Smooth muscle cell (in vitro differentiated cells): ENCODE data around the gene AMPD2. TPM values are rescaled to one million over a fixed set of nuclear protein-coding genes. Genes with fewer than 3 reads are reported as not detected.

Experiments used
- DNase-seq: peaks from one replicate; lab custom pipeline; 2025; ENCODE audit not compliant: unreplicated experiment; lab: John Stamatoyannopoulos, UW
- H2AFZ ChIP-seq: fragments of 200-600 bp; sonication (generic); 2 replicates; pipeline ENCODE4 v1.6.0; 2016; ENCODE audit warnings: antibody characterized with exemption, low read depth, mild to moderate bottlenecking
- H3F3A ChIP-seq: fragments of 200-600 bp; sonication (generic); 2 replicates; pipeline ENCODE4 v1.6.0; 2017; ENCODE audit warnings: antibody characterized with exemption, low read depth
- H3K27ac ChIP-seq: fragments of 200-600 bp; sonication (generic); 2 replicates; pipeline ENCODE4 v1.5.1; 2016; ENCODE audit warnings: low read depth, mild to moderate bottlenecking
- H3K27me3 ChIP-seq: fragments of 200-600 bp; sonication (generic); 2 replicates; pipeline ENCODE4 v1.6.1; 2016; ENCODE audit warnings: low read depth, mild to moderate bottlenecking
- H3K36me3 ChIP-seq: fragments of 200-600 bp; sonication (generic); 2 replicates; pipeline ENCODE4 v1.5.1; 2016; ENCODE audit warnings: low read depth
- H3K4me1 ChIP-seq: fragments of 200-600 bp; sonication (generic); 2 replicates; pipeline ENCODE4 v1.5.1; 2016; ENCODE audit warnings: low read depth
- H3K4me2 ChIP-seq: fragments of 200-600 bp; sonication (generic); 2 replicates; pipeline ENCODE4 v1.6.0; 2016; ENCODE audit warnings: mild to moderate bottlenecking
- H3K4me3 ChIP-seq: fragments of 200-600 bp; sonication (generic); 2 replicates; pipeline ENCODE4 v1.5.1; 2016; ENCODE audit warnings: mild to moderate bottlenecking
- H3K79me2 ChIP-seq: fragments of 200-600 bp; sonication (generic); 2 replicates; pipeline ENCODE4 v1.6.0; 2016; ENCODE audit warnings: low read depth, mild to moderate bottlenecking
- H3K9ac ChIP-seq: fragments of 200-600 bp; sonication (generic); 2 replicates; pipeline ENCODE4 v1.6.0; 2016; ENCODE audit warnings: low read depth
- H3K9me3 ChIP-seq: fragments of 200-600 bp; sonication (generic); replicated peaks from 2 replicates; pipeline ENCODE4 v1.5.1; 2016; ENCODE audit warnings: low read depth
- H4K20me1 ChIP-seq: fragments of 200-600 bp; sonication (generic); 2 replicates; pipeline ENCODE4 v1.6.0; 2016; ENCODE audit warnings: low read depth
- CTCF ChIP-seq: fragments of 200-600 bp; sonication (generic); IDR thresholded peaks from 2 replicates; pipeline ENCODE4 v1.5.1; 2017; ENCODE audit warnings: borderline replicate concordance, mild to moderate bottlenecking, antibody characterized with exemption; ENCODE audit not compliant: insufficient read depth, poor library complexity, severe bottlenecking
- WGBS: methylation state at CpG from one replicate; pipeline ENCODE4 v1.1.7; 2016; ENCODE audit warnings: low lambda C conversion rate; 5-methylcytosine and 5-hydroxymethylcytosine counted together
- polyA plus RNA-seq: library from polyadenylated mRNA; unstranded; fragments of >200 nt; fragmentation: Nextera tagmentation; extraction: Ambion mirVana; gene quantifications from 2 replicates; pipeline ENCODE4 v1.2.1, GENCODE V29; 2016
- total RNA-seq: library from RNA; depleted of rRNA; stranded (reverse); fragments of >200 nt; gene quantifications from 2 replicates; pipeline ENCODE4 v1.2.3, GENCODE V29; 2014

AMPD2 gene
- 57.4 and 69.2 TPM in 2 replicates for total RNA-seq
- polyA plus RNA-seq = 104 and 122 TPM in 2 replicates

- TF ChIP-seq CTCF = no peak
- Histone ChIP-seq H3K36me3 (no peaks in the 10 kb centered on the region), H3K27ac (peak within 1 kb of the TSS; percentile 95), H3K4me3 (peak within 1 kb of the TSS; percentile 83), H3K79me2 (peaks cover 49% of the 10 kb centered on the region), H4K20me1 (peaks cover 38% of the 10 kb centered on the region), H3K27me3 (no peaks in the 10 kb centered on the region), H2AFZ (peak within 1 kb of the TSS; percentile 14), H3K9ac (peak within 1 kb of the TSS; percentile 96), H3F3A (peaks cover 7% of the 10 kb centered on the region), H3K4me1 (peaks cover 17% of the 10 kb centered on the region), H3K9me3 (no peaks in the 10 kb centered on the region), H3K4me2 (peak within 1 kb of the TSS; percentile 96)
- WGBS = 2% methylated on average over 46 of the region's 47 CpGs
- DNase-seq = peak; percentile 32
Observed at GRCh38 chr1:109619576-109620400, at the start of gene AMPD2, which contains the start of gene GNAT2. AMPD2 (plus strand) TSS chr1:109619837; CDS start chr1:109621176, 1,339 bp downstream. GNAT2 (minus strand) TSS chr1:109619616; CDS start chr1:109612870, 6,746 bp downstream.

- peaks cover 99% of the 10 kb centered on the region for H4K20me1 ChIP-seq
- H3K36me3 ChIP-seq = no peaks in the 10 kb centered on the region
- no peaks in the 10 kb centered on the region for H3K27me3 ChIP-seq
- H2AFZ ChIP-seq = no peak overlapping the region
- DNase-seq = no peak
- H3K9me3 ChIP-seq = no peaks in the 10 kb centered on the region
- H3K79me2 ChIP-seq = peaks cover 100% of the 10 kb centered on the region
- peak overlapping the region; percentile 64 for H3K27ac ChIP-seq
- peak overlapping the region; percentile 1 for H3K4me2 ChIP-seq
- WGBS = 61% methylated on average over 3 of the region's 3 CpGs
- H3K4me3 ChIP-seq = no peak overlapping the region
- peaks cover 3% of the 10 kb centered on the region for H3F3A ChIP-seq
- peaks cover 13% of the 10 kb centered on the region for H3K4me1 ChIP-seq
- TF ChIP-seq CTCF = no peak
- H3K9ac ChIP-seq = no peak overlapping the region
Observed at GRCh38 chr1:109570414-109570813, 49.2 kb upstream of the AMPD2 start.

- H3K9me3 ChIP-seq = no peaks in the 10 kb centered on the region
- no peak overlapping the region for H3K9ac ChIP-seq
- H3K4me1 ChIP-seq = peaks cover 13% of the 10 kb centered on the region
- no peak for TF ChIP-seq CTCF
- peaks cover 97% of the 10 kb centered on the region for H4K20me1 ChIP-seq
- DNase-seq = no peak
- no peaks in the 10 kb centered on the region for H3K27me3 ChIP-seq
- H3K27ac ChIP-seq = no peak overlapping the region
- peaks cover 3% of the 10 kb centered on the region for H3F3A ChIP-seq
- peaks cover 97% of the 10 kb centered on the region for H3K79me2 ChIP-seq
- 96% methylated on average over 2 of the region's 2 CpGs for WGBS
- H2AFZ ChIP-seq = no peak overlapping the region
- no peak overlapping the region for H3K4me3 ChIP-seq
- H3K36me3 ChIP-seq = peaks cover 3% of the 10 kb centered on the region
- H3K4me2 ChIP-seq = no peak overlapping the region
Observed at GRCh38 chr1:109573785-109574184, 45.9 kb upstream of the AMPD2 start.
